ENCODE results near the gene STX4.

STX4 gene

GRCh38 chr16:31020536-31020935 lies 12.8 kb upstream of the STX4 start:
- no peak for DNase-seq (ENCODE audit: low read depth in 3 of 3)

DNA sequence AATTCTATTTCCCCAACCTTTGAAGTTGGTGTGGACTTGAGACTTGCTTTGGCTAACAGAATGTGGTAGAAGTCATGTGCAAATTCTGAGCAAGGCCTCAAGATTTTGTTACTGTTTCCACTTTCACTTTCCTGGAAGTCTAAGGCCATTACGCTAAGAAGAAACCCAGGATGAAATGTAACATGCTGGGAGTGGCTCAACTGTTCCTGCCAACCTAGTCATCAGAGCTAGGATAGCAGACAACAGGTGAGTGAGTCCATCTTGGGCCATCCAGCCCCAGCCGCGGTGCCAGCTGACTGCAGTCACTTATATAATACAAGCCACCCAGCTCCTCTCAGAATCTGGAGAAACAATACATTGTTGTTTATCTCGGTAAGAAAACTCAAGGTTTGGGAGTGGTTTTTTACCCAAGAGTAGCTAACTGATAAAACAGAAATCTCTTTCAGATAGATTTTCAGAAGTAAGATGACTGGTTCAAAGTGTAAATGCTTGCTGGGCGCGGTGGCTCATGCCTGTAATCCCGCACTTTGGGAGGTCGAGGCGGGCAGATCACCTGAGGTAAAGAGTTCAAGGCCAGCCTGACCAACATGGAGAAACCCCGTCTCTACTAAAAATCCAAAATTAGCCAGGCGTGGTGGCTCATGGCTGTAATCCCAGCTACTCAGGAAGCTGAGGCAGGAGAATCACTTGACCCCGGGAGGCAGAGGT lies 10.7 kb upstream of the STX4 start:
- no peak for DNase-seq (ENCODE audit: low read depth in 3 of 3)

- no peak for DNase-seq (ENCODE audit: low read depth in 3 of 3)
Observed at GRCh38 chr16:31023252-31023602, 10.1 kb upstream of the STX4 start.

GRCh38 chr16:31023627-31024226 lies 9.6 kb upstream of the STX4 start:
- no peak for DNase-seq (ENCODE audit: low read depth in 3 of 3)

- DNase-seq (ENCODE audit: low read depth in 3 of 3) = no peak
Observed at GRCh38 chr16:31025339-31025738, 8.0 kb upstream of the STX4 start.

DNA sequence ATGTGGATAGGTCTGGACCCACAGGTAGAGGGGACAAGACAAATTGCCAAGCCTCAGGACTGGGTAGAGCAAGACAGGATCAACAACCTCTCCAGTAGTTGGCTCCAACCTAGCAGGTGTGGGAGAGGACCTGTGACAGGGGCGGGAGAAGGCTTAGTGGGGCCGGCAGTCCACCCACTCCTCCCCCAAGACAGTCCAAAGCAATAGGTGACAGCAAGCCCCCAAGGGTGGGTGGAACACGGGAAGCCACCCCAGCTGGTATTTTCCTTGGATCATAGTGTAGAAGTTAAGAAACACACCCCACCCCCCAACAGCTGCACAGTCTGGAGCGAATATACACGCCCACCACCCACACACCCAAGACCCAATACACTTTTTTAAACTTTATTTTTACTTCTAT lies 4.1 kb upstream of the STX4 start:
- DNase-seq (ENCODE audit: low read depth in 3 of 3) = no peak

GRCh38 chr16:31031276-31031675 lies 2.1 kb upstream of the STX4 start:
- DNase-seq (ENCODE audit: low read depth in 3 of 3) = no peak

- peak; percentile 77 to 84 (median 82) for DNase-seq (ENCODE audit: low read depth in 3 of 3)
Observed at GRCh38 chr16:31033709-31034492, 543 bp downstream of the STX4 start.

DNA sequence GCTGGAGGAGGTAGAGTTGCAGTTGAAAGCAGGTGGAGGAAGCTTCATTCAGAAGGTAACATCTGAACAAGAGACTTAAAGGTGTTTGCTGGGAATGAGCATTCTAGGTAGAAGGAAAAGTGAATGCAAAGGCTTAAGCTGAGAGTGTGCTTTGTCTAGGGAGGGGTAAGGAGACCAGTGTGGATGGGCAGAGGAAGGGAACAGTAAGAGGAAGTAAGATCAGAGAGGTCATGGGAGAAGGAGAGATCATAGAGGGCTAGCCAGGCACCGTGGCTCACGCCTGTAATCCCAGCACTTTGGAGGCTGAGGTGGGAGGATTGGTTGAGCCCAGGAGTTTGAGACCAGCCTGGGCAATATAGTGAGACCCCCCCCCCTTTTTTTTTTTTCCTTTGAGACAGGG lies 3.3 kb downstream of the STX4 start:
- no peak for DNase-seq (ENCODE audit: low read depth in 3 of 3)

GRCh38 chr16:31038993-31039392 lies 5.6 kb downstream of the STX4 start:
- DNase-seq (ENCODE audit: low read depth in 3 of 3) = no peak

- no peak for DNase-seq (ENCODE audit: low read depth in 3 of 3)
Observed at GRCh38 chr16:31042866-31043265, 9.5 kb downstream of the STX4 start.

DNA sequence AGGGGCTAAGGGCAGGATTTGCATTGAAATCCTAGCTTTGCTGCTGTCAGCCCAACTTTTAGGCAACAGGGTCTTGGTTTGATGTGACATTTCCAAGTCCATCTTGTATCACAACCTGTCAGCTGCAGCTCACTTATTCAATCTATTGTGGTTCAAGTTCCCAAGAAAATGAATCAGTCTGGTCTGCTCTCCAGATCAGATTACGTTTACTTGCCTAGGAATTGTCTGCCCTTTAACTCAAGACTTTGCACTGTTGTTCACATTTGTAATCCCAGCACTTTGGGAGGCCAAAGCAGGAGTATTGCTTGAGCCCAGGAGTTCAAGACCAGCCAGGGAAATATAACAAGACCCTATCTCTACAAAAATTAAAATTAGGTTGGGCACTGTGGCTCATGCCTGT lies 10.0 kb downstream of the STX4 start:
- no peak for DNase-seq (ENCODE audit: low read depth in 3 of 3)

- DNase-seq (ENCODE audit: low read depth in 3 of 3) = no peak
Observed at GRCh38 chr16:31043898-31044481, 10.6 kb downstream of the STX4 start.

DNA sequence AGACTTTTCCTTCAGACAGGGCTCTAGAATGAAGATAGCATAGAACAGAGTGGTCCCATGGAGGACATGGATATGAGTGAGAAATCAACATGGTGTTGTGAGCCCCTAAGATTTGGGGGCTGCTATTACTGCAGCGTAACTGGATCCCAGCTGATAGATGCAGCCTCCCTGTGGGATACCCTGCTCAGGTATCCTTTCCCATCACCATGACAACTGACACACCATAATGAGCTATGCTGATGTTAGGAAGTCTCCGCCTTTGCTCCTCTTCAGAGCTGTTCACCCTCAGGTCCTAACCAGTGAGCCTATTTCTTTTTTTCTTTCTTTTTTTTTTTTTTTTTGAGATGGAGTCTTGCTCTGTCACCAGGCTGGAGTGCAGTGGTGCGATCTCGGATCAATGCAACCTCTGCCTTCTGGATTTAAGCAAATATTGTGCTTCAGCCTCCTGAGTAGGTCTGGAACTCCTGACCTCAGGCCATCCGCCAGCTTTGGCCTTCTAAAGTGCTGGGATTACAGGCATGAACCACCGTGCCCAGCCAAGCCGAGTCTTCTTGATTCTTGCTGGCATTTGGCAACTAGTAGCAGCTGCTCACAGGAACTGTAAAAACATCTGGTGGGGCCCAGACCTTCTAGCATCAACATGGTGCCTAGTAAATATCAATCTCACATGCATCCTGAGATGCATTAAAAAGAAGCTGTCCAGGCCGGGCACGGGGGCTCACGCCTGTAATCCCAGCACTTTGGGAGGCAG lies 17.1 kb downstream of the STX4 start:
- DNase-seq (ENCODE audit: low read depth in 3 of 3) = no peak

GRCh38 chr16:31052114-31052513 lies 18.8 kb downstream of the STX4 start:
- no peak for DNase-seq (ENCODE audit: low read depth in 3 of 3)

GRCh38 chr16:31055613-31056012 lies 22.3 kb downstream of the STX4 start:
- DNase-seq (ENCODE audit: low read depth in 3 of 3) = no peak

DNA sequence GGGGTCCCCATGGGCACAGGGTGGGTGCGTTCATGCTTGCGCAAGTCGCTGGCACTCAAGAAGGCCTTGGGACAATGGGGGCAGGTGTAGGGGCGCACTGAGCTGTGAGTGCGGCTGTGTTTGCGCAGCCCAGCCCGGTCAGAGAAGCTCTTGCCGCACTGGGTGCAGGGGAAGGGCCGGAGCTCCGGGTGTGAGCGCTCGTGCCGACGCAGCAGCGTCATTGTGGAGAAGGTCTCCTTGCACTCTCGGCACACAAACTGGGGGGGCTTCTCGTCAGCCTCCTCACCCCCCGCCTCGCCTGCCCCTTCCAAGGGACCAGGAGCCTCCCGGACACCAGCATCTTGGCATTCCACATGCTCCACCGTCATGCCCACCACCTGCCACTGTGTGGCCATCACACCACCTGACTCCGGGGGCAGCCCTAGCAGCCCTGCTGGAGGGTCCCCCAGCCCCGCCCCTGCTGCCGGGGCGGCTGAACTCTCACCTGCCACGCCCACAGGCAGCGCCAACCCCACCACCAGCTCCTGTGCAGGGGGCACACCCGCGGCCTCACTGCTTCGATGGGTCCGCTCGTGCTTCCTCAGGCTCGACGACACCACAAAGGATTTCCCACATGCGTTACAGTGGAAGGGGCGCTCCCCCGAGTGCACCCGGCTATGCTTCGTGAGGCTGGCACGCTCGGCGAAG lies 27.9 kb downstream of the STX4 start:
- no peak for DNase-seq (ENCODE audit: low read depth in 3 of 3)

- DNase-seq (ENCODE audit: low read depth in 3 of 3) = no peak
Observed at GRCh38 chr16:31061813-31062440, 28.6 kb downstream of the STX4 start.

- DNase-seq (ENCODE audit: low read depth in 3 of 3) = no peak
Observed at GRCh38 chr16:31063495-31063842, 30.1 kb downstream of the STX4 start.

DNA sequence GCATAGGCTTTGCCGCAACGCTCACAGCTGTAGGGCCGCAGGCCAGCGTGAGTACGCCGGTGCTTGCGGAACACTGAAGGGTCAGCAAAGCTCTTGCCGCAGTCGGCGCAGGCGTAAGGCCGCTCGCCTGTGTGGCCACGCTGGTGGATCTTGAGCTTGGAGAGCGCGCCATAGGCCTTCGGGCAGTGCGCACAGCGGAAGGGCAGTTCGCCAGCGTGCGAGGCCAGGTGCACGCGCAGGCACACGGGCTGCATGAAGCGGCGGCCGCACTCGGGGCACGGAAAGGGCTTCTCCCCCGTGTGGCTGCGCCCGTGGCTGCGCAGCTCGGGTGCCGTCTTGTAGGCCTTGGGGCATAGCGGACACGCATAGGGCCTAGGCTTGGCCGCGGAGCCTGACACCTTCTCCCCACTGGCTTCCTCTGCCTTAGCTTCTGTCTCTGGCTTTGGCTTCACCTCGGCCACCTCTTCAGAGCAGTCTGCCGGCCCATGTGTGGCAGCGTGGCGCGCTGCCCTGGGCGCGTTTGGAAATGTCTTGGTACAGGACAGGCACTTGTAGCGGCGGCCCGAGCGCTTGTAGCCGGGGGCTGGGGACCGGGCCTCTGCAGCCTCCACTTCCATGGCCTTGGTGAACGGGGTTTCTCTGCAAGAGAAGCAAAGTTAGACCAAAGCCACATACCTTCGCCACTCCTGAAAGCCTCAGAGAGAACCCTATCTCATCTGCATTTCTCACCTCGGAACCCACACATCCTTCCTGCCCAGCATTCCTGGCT lies 30.7 kb downstream of the STX4 start:
- no peak for DNase-seq (ENCODE audit: low read depth in 3 of 3)

Data from stimulated activated CD4-positive, alpha-beta T cell treated with anti-CD3 and anti-CD28 coated beads, TNF-alpha, amount 100 ng/mL, for 24 hours (primary cell).